HEK293 (cell line): ENCODE results near the gene OR2Y1.
"Not testable (repeated sequence)": the region's sequence is repeated elsewhere in the genome, so short reads cannot be mapped to it uniquely, and the experiment has no call there.

Experiments used
- CTCF ChIA-PET: fragments of 350-600 bp; formaldehyde crosslinking; extraction: SDS; loops from one replicate; lab custom pipeline; 2021; ENCODE audit warnings: antibody characterized with exemption; lab: Yijun Ruan, JAX
- POLR2A ChIA-PET: fragments of 300-600 bp; formaldehyde crosslinking; extraction: SDS; loops from one replicate; lab custom pipeline; 2020; ENCODE audit warnings: antibody characterized with exemption, inconsistent platforms; lab: Yijun Ruan, JAX
- H3K27ac ChIP-seq: fragments of 200-500 bp; sonication (Bioruptor generic); 2 replicates; pipeline ENCODE4 v1.5.1; 2014; ENCODE audit warnings: low read depth, low read length, control low read depth, inconsistent platforms; ENCODE audit errors: extremely low read depth
- H3K36me3 ChIP-seq, 2 experiments: fragments of 200-500 bp in 1 of 2; sonication (Bioruptor generic) in 1 of 2; 1 replicate in 1 of 2; 2 replicates in 1 of 2; pipeline ENCODE4 v1.5.1; 2014 to 2017; ENCODE audit warnings: inconsistent platforms in 2 of 2, low read length in 2 of 2; ENCODE audit not compliant: control insufficient read depth in 2 of 2, insufficient read depth in 1 of 2
- H3K4me1 ChIP-seq: fragments of 200-500 bp; sonication (Bioruptor generic); 2 replicates; pipeline ENCODE4 v1.5.1; 2014; ENCODE audit warnings: mild to moderate bottlenecking, low read length, inconsistent platforms; ENCODE audit not compliant: control insufficient read depth, insufficient read depth
- H3K4me3 ChIP-seq: 2 replicates; pipeline ENCODE4 v1.5.1; 2011; ENCODE audit warnings: low read depth, mild to moderate bottlenecking, control low read depth, low read length, moderate library complexity
- H3K9me3 ChIP-seq: fragments of 200-500 bp; sonication (Bioruptor generic); 2 replicates; pipeline ENCODE4 v1.5.1; 2014; ENCODE audit warnings: low read depth, low read length, inconsistent platforms; ENCODE audit not compliant: control insufficient read depth, insufficient read depth
- GLIS1 ChIP-seq: fragments of 450-650 bp; formaldehyde crosslinking; IDR thresholded peaks from 2 replicates; pipeline ENCODE4 v1.5.1; 2016; ENCODE audit warnings: missing biosample characterization, missing genetic modification characterization
- MEIS1 ChIP-seq: sonication (generic); formaldehyde crosslinking; IDR thresholded peaks from 2 replicates; pipeline ENCODE4 v1.8.1; 2022; ENCODE audit warnings: missing genetic modification reagents, mild to moderate bottlenecking, borderline replicate concordance
- SETDB1 ChIP-seq: IDR thresholded peaks from one replicate; pipeline ENCODE4 v1.6.1; 2017; ENCODE audit warnings: mild to moderate bottlenecking, low read length, moderate library complexity, mixed read lengths; ENCODE audit not compliant: insufficient read length
- ZFHX2 ChIP-seq: fragments of 450-650 bp; formaldehyde crosslinking; conservative IDR thresholded peaks from 2 replicates; pipeline ENCODE4 v1.5.1; 2016; ENCODE audit warnings: missing biosample characterization, missing genetic modification characterization
- ZFP37 ChIP-seq: fragments of 450-650 bp; formaldehyde crosslinking; IDR thresholded peaks from 2 replicates; pipeline ENCODE4 v1.5.1; 2016; ENCODE audit warnings: missing biosample characterization, missing genetic modification characterization
- ZFP41 ChIP-seq: fragments of 450-650 bp; formaldehyde crosslinking; IDR thresholded peaks from 2 replicates; pipeline ENCODE4 v1.5.1; 2016; ENCODE audit warnings: missing biosample characterization, missing genetic modification characterization, borderline replicate concordance
- ZNF10 ChIP-seq: fragments of 450-650 bp; formaldehyde crosslinking; IDR thresholded peaks from 2 replicates; pipeline ENCODE4 v1.5.1; 2017; ENCODE audit warnings: missing biosample characterization, missing genetic modification characterization
- ZNF140 ChIP-seq: fragments of 450-650 bp; formaldehyde crosslinking; IDR thresholded peaks from 2 replicates; pipeline ENCODE4 v1.5.1; 2016; ENCODE audit warnings: missing biosample characterization, missing genetic modification characterization
- ZNF146 ChIP-seq: fragments of 450-650 bp; formaldehyde crosslinking; IDR thresholded peaks from 2 replicates; pipeline ENCODE4 v1.5.1; 2016; ENCODE audit warnings: missing biosample characterization, missing genetic modification characterization
- ZNF184 ChIP-seq: fragments of 450-650 bp; IDR thresholded peaks from 2 replicates; pipeline ENCODE4 v1.5.1; 2018; ENCODE audit warnings: missing biosample characterization, mild to moderate bottlenecking, missing genetic modification characterization
- ZNF211 ChIP-seq: fragments of 450-650 bp; formaldehyde crosslinking; IDR thresholded peaks from 2 replicates; pipeline ENCODE4 v1.5.1; 2016; ENCODE audit warnings: low read depth, missing biosample characterization, missing genetic modification characterization
- ZNF239 ChIP-seq: fragments of 450-650 bp; formaldehyde crosslinking; IDR thresholded peaks from 2 replicates; pipeline ENCODE4 v1.5.1; 2016; ENCODE audit warnings: missing biosample characterization, missing genetic modification characterization
- ZNF24 ChIP-seq: fragments of 450-650 bp; formaldehyde crosslinking; IDR thresholded peaks from 2 replicates; pipeline ENCODE4 v1.5.1; 2016; ENCODE audit warnings: missing biosample characterization, missing genetic modification characterization
- ZNF302 ChIP-seq: fragments of 450-650 bp; formaldehyde crosslinking; IDR thresholded peaks from 2 replicates; pipeline ENCODE4 v1.5.1; 2016; ENCODE audit warnings: missing biosample characterization, missing genetic modification characterization, low read depth
- ZNF362 ChIP-seq: fragments of 450-650 bp; formaldehyde crosslinking; IDR thresholded peaks from 2 replicates; pipeline ENCODE4 v1.5.1; 2016; ENCODE audit warnings: missing biosample characterization, missing genetic modification characterization
- ZNF416 ChIP-seq: fragments of 450-650 bp; formaldehyde crosslinking; IDR thresholded peaks from 2 replicates; pipeline ENCODE4 v1.5.1; 2016; ENCODE audit warnings: missing biosample characterization, missing genetic modification characterization
- ZNF501 ChIP-seq: fragments of 450-650 bp; formaldehyde crosslinking; IDR thresholded peaks from 2 replicates; pipeline ENCODE4 v1.5.1; 2016; ENCODE audit warnings: missing biosample characterization, missing genetic modification characterization
- ZNF580 ChIP-seq: fragments of 450-650 bp; formaldehyde crosslinking; IDR thresholded peaks from 2 replicates; pipeline ENCODE4 v1.5.1; 2016; ENCODE audit warnings: missing biosample characterization, missing genetic modification characterization
- ZNF639 ChIP-seq: fragments of 450-650 bp; formaldehyde crosslinking; IDR thresholded peaks from 2 replicates; pipeline ENCODE4 v1.5.1; 2016; ENCODE audit warnings: missing biosample characterization, missing genetic modification characterization
- ZNF664 ChIP-seq: fragments of 450-650 bp; formaldehyde crosslinking; IDR thresholded peaks from 2 replicates; pipeline ENCODE4 v1.5.1; 2016; ENCODE audit warnings: missing biosample characterization, missing genetic modification characterization
- TF ChIP-seq, protein P1 (sequence below): fragments of 450-650 bp; formaldehyde crosslinking; IDR thresholded peaks from 2 replicates; pipeline ENCODE4 v1.5.1; 2016; ENCODE audit warnings: missing biosample characterization, missing genetic modification characterization
- TF ChIP-seq, protein P2 (sequence below): fragments of 450-650 bp; formaldehyde crosslinking; IDR thresholded peaks from 2 replicates; pipeline ENCODE4 v1.5.1; 2017; ENCODE audit warnings: missing biosample characterization, missing genetic modification characterization

Gene OR2Y1

DNA sequence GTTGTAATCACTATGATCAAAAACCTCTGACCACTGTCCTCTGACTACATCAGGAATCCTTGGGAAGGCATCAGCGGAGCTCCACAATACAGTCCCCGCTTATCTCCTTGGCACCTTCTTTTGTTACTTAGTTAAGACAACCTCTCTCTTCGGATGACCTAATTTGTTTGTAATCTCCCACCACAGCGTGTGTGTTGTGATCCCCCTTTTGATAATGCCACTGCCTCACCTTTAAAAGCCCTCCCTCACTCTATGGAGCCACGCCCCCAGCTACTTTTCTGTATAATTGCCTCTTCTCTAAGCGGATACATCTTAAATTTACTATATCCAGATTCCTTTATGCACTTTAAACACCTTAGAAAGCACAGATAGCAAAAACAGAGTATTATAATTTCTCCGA is 35.9 kb downstream of the OR2Y1 start (continued):
- TF ChIP-seq, protein P1, sequence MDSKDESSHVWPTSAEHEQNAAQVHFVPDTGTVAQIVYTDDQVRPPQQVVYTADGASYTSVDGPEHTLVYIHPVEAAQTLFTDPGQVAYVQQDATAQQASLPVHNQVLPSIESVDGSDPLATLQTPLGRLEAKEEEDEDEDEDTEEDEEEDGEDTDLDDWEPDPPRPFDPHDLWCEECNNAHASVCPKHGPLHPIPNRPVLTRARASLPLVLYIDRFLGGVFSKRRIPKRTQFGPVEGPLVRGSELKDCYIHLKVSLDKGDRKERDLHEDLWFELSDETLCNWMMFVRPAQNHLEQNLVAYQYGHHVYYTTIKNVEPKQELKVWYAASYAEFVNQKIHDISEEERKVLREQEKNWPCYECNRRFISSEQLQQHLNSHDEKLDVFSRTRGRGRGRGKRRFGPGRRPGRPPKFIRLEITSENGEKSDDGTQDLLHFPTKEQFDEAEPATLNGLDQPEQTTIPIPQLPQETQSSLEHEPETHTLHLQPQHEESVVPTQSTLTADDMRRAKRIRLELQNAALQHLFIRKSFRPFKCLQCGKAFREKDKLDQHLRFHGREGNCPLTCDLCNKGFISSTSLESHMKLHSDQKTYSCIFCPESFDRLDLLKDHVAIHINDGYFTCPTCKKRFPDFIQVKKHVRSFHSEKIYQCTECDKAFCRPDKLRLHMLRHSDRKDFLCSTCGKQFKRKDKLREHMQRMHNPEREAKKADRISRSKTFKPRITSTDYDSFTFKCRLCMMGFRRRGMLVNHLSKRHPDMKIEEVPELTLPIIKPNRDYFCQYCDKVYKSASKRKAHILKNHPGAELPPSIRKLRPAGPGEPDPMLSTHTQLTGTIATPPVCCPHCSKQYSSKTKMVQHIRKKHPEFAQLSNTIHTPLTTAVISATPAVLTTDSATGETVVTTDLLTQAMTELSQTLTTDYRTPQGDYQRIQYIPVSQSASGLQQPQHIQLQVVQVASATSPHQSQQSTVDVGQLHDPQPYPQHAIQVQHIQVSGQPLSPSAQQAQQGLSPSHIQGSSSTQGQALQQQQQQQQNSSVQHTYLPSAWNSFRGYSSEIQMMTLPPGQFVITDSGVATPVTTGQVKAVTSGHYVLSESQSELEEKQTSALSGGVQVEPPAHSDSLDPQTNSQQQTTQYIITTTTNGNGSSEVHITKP = peak; percentile 66
- TF ChIP-seq ZNF10 (tag by site-specific recombination) (no peak), ZNF184 (tag by site-specific recombination) (no peak), ZFHX2 (tag by site-specific recombination) (peak; percentile 32; the same call in 1 of the 2 replicates), ZNF664 (tag by site-specific recombination) (no peak), ZNF302 (tag by site-specific recombination) (no peak), ZFP37 (tag by site-specific recombination) (0 out of 2 replicates have a peak, but pooled peaks have one; percentile 23), MEIS1 (CRISPR knock-in tag) (no peak), ZNF211 (no peak)

- H3K4me1 ChIP-seq, H3K9me3 ChIP-seq, H3K27ac ChIP-seq, POLR2A ChIA-PET, H3K4me3 ChIP-seq, CTCF ChIA-PET, H3K36me3 ChIP-seq: not testable (repeated sequence)
- peak; percentile 67; the same call in 1 of the 2 replicates for TF ChIP-seq ZNF580 (tag by site-specific recombination)
- TF ChIP-seq ZNF146 (tag by site-specific recombination) = peak; percentile 97
These were observed 36.5 kb downstream of the OR2Y1 start for GRCh38 chr5:180703371-180703770.

DNA sequence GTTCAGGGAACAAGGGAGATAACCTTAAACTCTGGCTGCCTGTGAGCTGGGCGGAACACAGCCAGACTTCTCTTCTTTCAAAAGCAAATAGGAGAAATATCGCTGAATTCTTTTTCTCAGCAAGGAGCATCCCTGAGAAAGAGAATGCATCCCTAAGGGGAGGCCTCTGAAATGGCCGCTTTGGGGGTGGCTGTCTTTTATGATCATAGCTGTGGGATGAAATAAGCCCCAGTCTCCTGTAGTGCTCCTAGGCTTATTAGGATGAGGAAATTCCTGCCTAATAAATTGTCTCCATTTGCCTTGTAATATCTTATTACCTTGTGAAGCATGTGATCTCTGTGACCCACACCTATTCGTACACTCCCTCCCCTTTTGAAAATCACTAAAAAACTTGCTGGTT is 39.4 kb downstream of the OR2Y1 start:
- H3K4me3 ChIP-seq, H3K27ac ChIP-seq, H3K4me1 ChIP-seq, POLR2A ChIA-PET, H3K9me3 ChIP-seq, H3K36me3 ChIP-seq: not testable (repeated sequence)
- CTCF ChIA-PET = interaction anchor here (1.5 kb wide), 1 partner anchor 18 kb away, joined by 5 read pairs; no protein-coding TSS in a partner anchor
- peak; percentile 40 for TF ChIP-seq SETDB1

- Histone ChIP-seq H3K27ac (no peak overlapping the region), H3K9me3 (no peaks in the 10 kb centered on the region), H3K4me1 (peaks cover 2% of the 10 kb centered on the region; the same call in 1 of the 2 replicates), H3K36me3 (no peaks in the 10 kb centered on the region), H3K4me3 (no peak overlapping the region)
- TF ChIP-seq ZNF239 (tag by site-specific recombination) = no peak
- no peak for TF ChIP-seq ZNF362 (tag by site-specific recombination)
- TF ChIP-seq, protein P2, sequence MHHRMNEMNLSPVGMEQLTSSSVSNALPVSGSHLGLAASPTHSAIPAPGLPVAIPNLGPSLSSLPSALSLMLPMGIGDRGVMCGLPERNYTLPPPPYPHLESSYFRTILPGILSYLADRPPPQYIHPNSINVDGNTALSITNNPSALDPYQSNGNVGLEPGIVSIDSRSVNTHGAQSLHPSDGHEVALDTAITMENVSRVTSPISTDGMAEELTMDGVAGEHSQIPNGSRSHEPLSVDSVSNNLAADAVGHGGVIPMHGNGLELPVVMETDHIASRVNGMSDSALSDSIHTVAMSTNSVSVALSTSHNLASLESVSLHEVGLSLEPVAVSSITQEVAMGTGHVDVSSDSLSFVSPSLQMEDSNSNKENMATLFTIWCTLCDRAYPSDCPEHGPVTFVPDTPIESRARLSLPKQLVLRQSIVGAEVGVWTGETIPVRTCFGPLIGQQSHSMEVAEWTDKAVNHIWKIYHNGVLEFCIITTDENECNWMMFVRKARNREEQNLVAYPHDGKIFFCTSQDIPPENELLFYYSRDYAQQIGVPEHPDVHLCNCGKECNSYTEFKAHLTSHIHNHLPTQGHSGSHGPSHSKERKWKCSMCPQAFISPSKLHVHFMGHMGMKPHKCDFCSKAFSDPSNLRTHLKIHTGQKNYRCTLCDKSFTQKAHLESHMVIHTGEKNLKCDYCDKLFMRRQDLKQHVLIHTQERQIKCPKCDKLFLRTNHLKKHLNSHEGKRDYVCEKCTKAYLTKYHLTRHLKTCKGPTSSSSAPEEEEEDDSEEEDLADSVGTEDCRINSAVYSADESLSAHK (tag by site-specific recombination) = no peak
- no peak for TF ChIP-seq ZNF501 (tag by site-specific recombination)
- no peak for TF ChIP-seq GLIS1 (tag by site-specific recombination)
- no peak for TF ChIP-seq ZNF140 (tag by site-specific recombination)
- TF ChIP-seq ZNF639 (tag by site-specific recombination) = no peak
- TF ChIP-seq ZNF416 (tag by site-specific recombination) = no peak
- TF ChIP-seq ZFP41 (tag by site-specific recombination) = no peak
- TF ChIP-seq ZNF24 (tag by site-specific recombination) = no peak
- CTCF ChIA-PET = no interaction called here
- POLR2A ChIA-PET = no interaction called here
These were observed 40.8 kb downstream of the OR2Y1 start for GRCh38 chr5:180699042-180699441.
